ENCODE results near the gene FLT1.

GRCh38 chr13:28531077-28531844 is 36.3 kb upstream of the FLT1 start:
- TF ChIP-seq, protein P1, sequence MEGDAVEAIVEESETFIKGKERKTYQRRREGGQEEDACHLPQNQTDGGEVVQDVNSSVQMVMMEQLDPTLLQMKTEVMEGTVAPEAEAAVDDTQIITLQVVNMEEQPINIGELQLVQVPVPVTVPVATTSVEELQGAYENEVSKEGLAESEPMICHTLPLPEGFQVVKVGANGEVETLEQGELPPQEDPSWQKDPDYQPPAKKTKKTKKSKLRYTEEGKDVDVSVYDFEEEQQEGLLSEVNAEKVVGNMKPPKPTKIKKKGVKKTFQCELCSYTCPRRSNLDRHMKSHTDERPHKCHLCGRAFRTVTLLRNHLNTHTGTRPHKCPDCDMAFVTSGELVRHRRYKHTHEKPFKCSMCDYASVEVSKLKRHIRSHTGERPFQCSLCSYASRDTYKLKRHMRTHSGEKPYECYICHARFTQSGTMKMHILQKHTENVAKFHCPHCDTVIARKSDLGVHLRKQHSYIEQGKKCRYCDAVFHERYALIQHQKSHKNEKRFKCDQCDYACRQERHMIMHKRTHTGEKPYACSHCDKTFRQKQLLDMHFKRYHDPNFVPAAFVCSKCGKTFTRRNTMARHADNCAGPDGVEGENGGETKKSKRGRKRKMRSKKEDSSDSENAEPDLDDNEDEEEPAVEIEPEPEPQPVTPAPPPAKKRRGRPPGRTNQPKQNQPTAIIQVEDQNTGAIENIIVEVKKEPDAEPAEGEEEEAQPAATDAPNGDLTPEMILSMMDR (IDR thresholded peaks at IDR 0.05) = no peak
- no peak for TF ChIP-seq POLR2A (IDR thresholded peaks at IDR 0.05)

Measured in heart left ventricle (tissue), 13 donors.